PC-3 (cell line): ENCODE data around the gene EIF3D.

Experiments used
- EZH2phosphoT487 ChIP-seq: fragments of 300-600 bp; sonication (generic); IDR thresholded peaks from 2 replicates; pipeline ENCODE4 v1.6.1; 2018; ENCODE audit warnings: mild to moderate bottlenecking, antibody characterized with exemption, low read length, borderline replicate concordance
- TF ChIP-seq, protein P1 (sequence below): fragments of 300-600 bp; sonication (generic); conservative IDR thresholded peaks from 2 replicates; pipeline ENCODE4 v1.5.1; 2017; ENCODE audit warnings: antibody characterized with exemption, low read depth, mild to moderate bottlenecking, low read length

DNA sequence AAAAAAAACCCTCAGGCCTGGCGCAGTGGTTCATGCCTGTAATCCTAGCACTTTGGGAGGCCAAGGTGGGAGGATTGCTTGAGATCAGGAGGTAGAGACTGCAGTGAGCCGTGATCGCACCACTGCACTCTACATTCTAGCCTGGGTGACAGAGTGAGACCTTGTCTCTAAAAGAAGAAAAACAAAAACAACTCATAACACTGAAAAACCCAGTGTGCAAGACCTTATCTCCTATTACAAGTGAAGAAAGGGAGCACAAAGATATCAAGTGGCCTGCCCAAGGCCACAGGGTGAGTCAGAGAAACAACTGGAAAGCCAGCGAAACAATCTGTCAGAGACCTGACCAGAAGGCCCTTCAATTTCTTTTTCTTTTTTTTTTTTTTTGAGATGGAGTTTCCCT, 50.0 kb downstream of the EIF3D start:
- TF ChIP-seq, protein P1, sequence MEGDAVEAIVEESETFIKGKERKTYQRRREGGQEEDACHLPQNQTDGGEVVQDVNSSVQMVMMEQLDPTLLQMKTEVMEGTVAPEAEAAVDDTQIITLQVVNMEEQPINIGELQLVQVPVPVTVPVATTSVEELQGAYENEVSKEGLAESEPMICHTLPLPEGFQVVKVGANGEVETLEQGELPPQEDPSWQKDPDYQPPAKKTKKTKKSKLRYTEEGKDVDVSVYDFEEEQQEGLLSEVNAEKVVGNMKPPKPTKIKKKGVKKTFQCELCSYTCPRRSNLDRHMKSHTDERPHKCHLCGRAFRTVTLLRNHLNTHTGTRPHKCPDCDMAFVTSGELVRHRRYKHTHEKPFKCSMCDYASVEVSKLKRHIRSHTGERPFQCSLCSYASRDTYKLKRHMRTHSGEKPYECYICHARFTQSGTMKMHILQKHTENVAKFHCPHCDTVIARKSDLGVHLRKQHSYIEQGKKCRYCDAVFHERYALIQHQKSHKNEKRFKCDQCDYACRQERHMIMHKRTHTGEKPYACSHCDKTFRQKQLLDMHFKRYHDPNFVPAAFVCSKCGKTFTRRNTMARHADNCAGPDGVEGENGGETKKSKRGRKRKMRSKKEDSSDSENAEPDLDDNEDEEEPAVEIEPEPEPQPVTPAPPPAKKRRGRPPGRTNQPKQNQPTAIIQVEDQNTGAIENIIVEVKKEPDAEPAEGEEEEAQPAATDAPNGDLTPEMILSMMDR = no peak
- no peak for TF ChIP-seq EZH2phosphoT487
